K562 (cell line): ENCODE data around the gene FUT4. TPM values are rescaled to one million over a fixed set of nuclear protein-coding genes. Genes with fewer than 3 reads are reported as not detected.

Experiments used
- ATAC-seq: fragments of 200-7000 bp; cut with Tn5 transposase; 3 replicates; pipeline ENCODE4 v1.9.1; 2020; ENCODE audit warnings: moderate library complexity
- BruUV-seq: library from RNA; stranded (reverse); fragments of 400-500 nt; replicated peaks from 2 replicates; lab custom pipeline; 2021; lab: Mats Ljungman, UMichigan
- CTCF ChIA-PET: fragments of 300-600 bp; formaldehyde crosslinking; extraction: SDS; loops from one replicate; lab custom pipeline; 2021; ENCODE audit warnings: low intra/inter-chr PET ratio; lab: Yijun Ruan, JAX
- POLR2A ChIA-PET: fragments of 300-600, 350-650 bp; sonication (Branson Sonifier 250); formaldehyde crosslinking; extraction: SDS; loops from one replicate; lab custom pipeline; 2021; ENCODE audit warnings: antibody characterized with exemption, inconsistent platforms; lab: Yijun Ruan, JAX
- DNase-seq, 4 experiments: peaks; one replicate each; pipeline versions ENCODE4 v3.0.0 to v3.0.0-alpha.2; 2011 to 2018; ENCODE audit warnings: low spot score in 3 of 4, mixed read lengths in 3 of 4; ENCODE audit errors: extremely low read depth in 1 of 4
- FAIRE-seq: peaks from 2 replicates; lab custom pipeline; 2011; peaks lifted over from hg19 to GRCh38; lab: Jason Lieb, UNC
- H2AFZ ChIP-seq: 2 replicates; pipeline ENCODE4 v1.6.0; 2011; ENCODE audit warnings: low read depth, low read length, control low read depth, inconsistent platforms
- H3K27ac ChIP-seq: fragments of 200-600 bp; 3 replicates; pipeline ENCODE4 v1.8.0; 2011; ENCODE audit warnings: low read depth, mild to moderate bottlenecking, control low read depth, inconsistent platforms, low read length, moderate library complexity, mixed read lengths; ENCODE audit errors: extremely low read depth
- H3K27me3 ChIP-seq, 2 experiments: fragments of 300-600 bp in 1 of 2; 2 replicates in 1 of 2; 3 replicates in 1 of 2; pipeline versions ENCODE4 v1.6.0 to v1.8.0; 2011; ENCODE audit warnings: inconsistent platforms in 2 of 2, low read length in 2 of 2, mild to moderate bottlenecking in 1 of 2, mixed read lengths in 1 of 2, moderate library complexity in 1 of 2; ENCODE audit not compliant: control insufficient read depth in 2 of 2, insufficient read depth in 2 of 2
- H3K36me3 ChIP-seq: fragments of 300-600 bp; 3 replicates; pipeline ENCODE4 v1.8.0; 2011; ENCODE audit warnings: mild to moderate bottlenecking, low read length, inconsistent platforms; ENCODE audit not compliant: control insufficient read depth, insufficient read depth
- H3K4me1 ChIP-seq, 2 experiments: fragments of 200-600 bp in 1 of 2; replicated peaks in 1 of 2; 2 replicates in 1 of 2; 3 replicates in 1 of 2; pipeline versions ENCODE4 v1.5.1 to v1.8.0; 2011; ENCODE audit warnings: inconsistent platforms in 2 of 2, low read length in 2 of 2, mild to moderate bottlenecking in 1 of 2, mixed read lengths in 1 of 2, moderate library complexity in 1 of 2; ENCODE audit not compliant: control insufficient read depth in 2 of 2, insufficient read depth in 2 of 2
- H3K4me2 ChIP-seq: 2 replicates; pipeline ENCODE4 v1.6.1; 2011; ENCODE audit warnings: low read length, control low read depth, inconsistent platforms, mixed read lengths; ENCODE audit not compliant: insufficient read depth
- H3K4me3 ChIP-seq: fragments of 200-600 bp; sonication (generic), shearing (Covaris generic); 2 replicates; pipeline ENCODE4 v1.5.1; 2016; ENCODE audit warnings: control low read depth, inconsistent platforms
- H3K79me2 ChIP-seq: fragments of 200-600 bp; 3 replicates; pipeline ENCODE4 v1.8.0; 2011; ENCODE audit warnings: low read length, inconsistent platforms; ENCODE audit not compliant: control insufficient read depth, insufficient read depth
- H3K9ac ChIP-seq, 2 experiments: 2 replicates each; pipeline versions ENCODE4 v1.6.0 to v1.6.1; 2011; ENCODE audit warnings: low read depth in 2 of 2, low read length in 2 of 2, control low read depth in 1 of 2, inconsistent platforms in 1 of 2, mild to moderate bottlenecking in 1 of 2, mixed read lengths in 1 of 2; ENCODE audit not compliant: insufficient read depth in 1 of 2
- H3K9me1 ChIP-seq: one replicate; pipeline ENCODE4 v1.6.0; 2011; ENCODE audit warnings: inconsistent platforms, mild to moderate bottlenecking, low read length, moderate library complexity; ENCODE audit not compliant: control insufficient read depth, insufficient read depth
- H3K9me3 ChIP-seq: replicated peaks from 2 replicates; pipeline ENCODE4 v1.5.1; 2011; ENCODE audit warnings: low read depth, low read length, inconsistent platforms; ENCODE audit not compliant: control insufficient read depth, insufficient read depth
- H4K20me1 ChIP-seq: replicated peaks from 2 replicates; pipeline ENCODE4 v1.6.1; 2011; ENCODE audit warnings: low read length, inconsistent platforms, mixed read lengths; ENCODE audit not compliant: control insufficient read depth, insufficient read depth
- ADNP ChIP-seq: fragments of 200-800 bp; sonication (Bioruptor generic); IDR thresholded peaks from 2 replicates; pipeline ENCODE4 v1.6.1; 2016; ENCODE audit warnings: missing genetic modification characterization, missing compliant biosample characterization
- CC2D1A ChIP-seq: fragments of 450-650 bp; IDR thresholded peaks from 2 replicates; pipeline ENCODE4 v1.6.1; 2017; ENCODE audit warnings: mild to moderate bottlenecking
- CEBPG ChIP-seq, 3 experiments: fragments of 200-800 bp in 1 of 3; sonication (Bioruptor generic) in 1 of 3; sonication (generic) in 1 of 3; formaldehyde crosslinking in 1 of 3; IDR thresholded peaks in 2 of 3; conservative IDR thresholded peaks in 1 of 3; 2 replicates each; pipeline versions ENCODE4 v1.6.1 to v1.8.0; 2016 to 2022; ENCODE audit warnings: missing compliant biosample characterization in 2 of 3, missing genetic modification characterization in 2 of 3, mild to moderate bottlenecking in 1 of 3, missing genetic modification reagents in 1 of 3
- DMBX1 ChIP-seq: fragments of 250-450 bp; sonication (Bioruptor Pico); IDR thresholded peaks from 2 replicates; pipeline ENCODE4 v1.8.0; 2022; ENCODE audit warnings: inconsistent platforms, mild to moderate bottlenecking, moderate library complexity, borderline replicate concordance
- POLR2AphosphoS2 ChIP-seq: IDR thresholded peaks from 2 replicates; pipeline ENCODE4 v1.6.1; 2012; ENCODE audit warnings: low read length, improper control_type of control experiment
- XRCC4 ChIP-seq: IDR thresholded peaks from one replicate; pipeline ENCODE4 v1.6.1; 2011; ENCODE audit not compliant: insufficient read depth, insufficient read length; ENCODE audit errors: extremely low read depth
- ZBTB1 ChIP-seq: sonication (generic); formaldehyde crosslinking; IDR thresholded peaks from 2 replicates; pipeline ENCODE4 v1.8.1; 2023; ENCODE audit warnings: missing genetic modification reagents, low read depth, mild to moderate bottlenecking, borderline replicate concordance
- ZNF41 ChIP-seq: fragments of 250-450 bp; sonication (Bioruptor Pico); conservative IDR thresholded peaks from 2 replicates; pipeline ENCODE4 v1.4.0; 2020; ENCODE audit warnings: mild to moderate bottlenecking
- WGBS: fragments of 100-300 bp; shearing (Covaris generic); methylation state at CpG from one replicate; pipeline ENCODE4 v1.1.6; 2016; ENCODE audit warnings: low coverage, mixed read lengths; ENCODE audit not compliant: insufficient coverage; ENCODE audit errors: missing lambda C conversion rate; 5-methylcytosine and 5-hydroxymethylcytosine counted together
- in situ Hi-C: fragments of 300-500 bp; cut with MboI; formaldehyde crosslinking; loops from 4 replicates; pipeline ENCODE4 v1.15.0; 2018; ENCODE audit warnings: inconsistent platforms, mixed read lengths
- intact Hi-C: fragments of 100-400 bp; cut with micrococcal nuclease; formaldehyde crosslinking; loops from 2 replicates; pipeline ENCODE4 v1.14.2; 2022
- polyA plus RNA-seq, 8 experiments: library from polyadenylated mRNA; depleted of rRNA in 4 of 8; stranded (reverse) in 5 of 8; unstranded in 3 of 8; fragments of >200 nt; fragmentation: Nextera tagmentation in 2 of 8; fragmentation: Illumina TruSeq in 1 of 8; extraction: Ambion mirVana in 2 of 8; extraction: Trizol in 1 of 8; gene quantifications; 2 replicates each; pipeline versions ENCODE4 v1.2.1 to v1.2.3, GENCODE V29; 2011 to 2014; ENCODE audit warnings: inconsistent platforms in 1 of 8, missing spikeins in 1 of 8
- total RNA-seq, 7 experiments: library from RNA; depleted of rRNA in 6 of 7; stranded (reverse); fragments of >200 nt in 6 of 7; fragmentation: Illumina TruSeq in 2 of 7; extraction: Trizol in 2 of 7; gene quantifications; 2 replicates each; pipeline versions ENCODE4 v1.2.1 to v1.2.3, GENCODE V29; 2011 to 2021; ENCODE audit warnings: low replicate concordance in 1 of 7
- TF ChIP-seq, protein P1 (sequence below): fragments of 450-650 bp; IDR thresholded peaks from 2 replicates; pipeline ENCODE4 v1.6.1; 2016; ENCODE audit warnings: borderline replicate concordance
- TF ChIP-seq, protein P2 (sequence below): fragments of 250-450 bp; sonication (Bioruptor Pico); IDR thresholded peaks from 2 replicates; pipeline ENCODE4 v1.4.0; 2020
- TF ChIP-seq, protein P3 (sequence below): fragments of 250-450 bp; sonication (Bioruptor Pico); IDR thresholded peaks from 2 replicates; pipeline ENCODE4 v1.4.0; 2020; ENCODE audit warnings: mild to moderate bottlenecking
- TF ChIP-seq, protein P4 (sequence below), 2 experiments: fragments of 200-800 bp in 1 of 2; sonication (Bioruptor generic) in 1 of 2; sonication (generic) in 1 of 2; formaldehyde crosslinking in 1 of 2; IDR thresholded peaks in 1 of 2; conservative IDR thresholded peaks in 1 of 2; 2 replicates each; pipeline versions ENCODE4 v1.5.0 to v1.6.1; 2016 to 2020; ENCODE audit warnings: missing compliant biosample characterization in 1 of 2, missing genetic modification characterization in 1 of 2, missing genetic modification reagents in 1 of 2

FUT4 gene
- total and polyA plus RNA-seq, 9 of the 15 experiments (the other 6 are each of a cell fraction or from before 2014, with no cell fraction given): 1.1 to 8.9 (median 5.5) TPM

- Histone ChIP-seq H3K9me1 (no peaks in the 10 kb centered on the region), H3K36me3 (0 out of 3 replicates have a peak, but pooled peaks cover 3% of the 10 kb centered on the region), H2AFZ (no peak overlapping the region), H3K4me2 (no peak overlapping the region), H3K27me3 (no peaks in the 10 kb centered on the region; a peak in 2 of 5 replicates), H3K9ac (no peak overlapping the region), H3K4me3 (no peak overlapping the region), H4K20me1 (no peaks in the 10 kb centered on the region), H3K79me2 (peaks cover 4% of the 10 kb centered on the region; the same call in 1 of the 3 replicates), H3K9me3 (no peaks in the 10 kb centered on the region), H3K4me1 (peaks cover 0 to 4% of the 10 kb centered on the region in 2 experiments; a peak in 3 of 5 replicates), H3K27ac (no peak overlapping the region)
- WGBS: 19% methylated on average over 5 of the region's 5 CpGs
- intact Hi-C loops: no loop called here
- ATAC-seq (no peak), DNase-seq (no peak), FAIRE-seq (no peak)
- CTCF ChIA-PET: no interaction called here
- in situ Hi-C loops: no loop called here
- no TSS peak for BruUV-seq
- POLR2A ChIA-PET: interaction anchor here (0.6 kb wide), 1 partner anchor 1746 kb away, joined by 3 read pairs; no protein-coding TSS in a partner anchor
- no peak for TF ChIP-seq ZBTB1 (CRISPR knock-in tag)
- no peak for TF ChIP-seq POLR2AphosphoS2
- TF ChIP-seq CC2D1A: no peak
- TF ChIP-seq CEBPG (CRISPR knock-in tag; IDR thresholded peaks at IDR 0.05): no peak
- no peak for TF ChIP-seq CEBPG (tag; conservative IDR thresholded peaks at IDR 0.05 in 1 of 2, IDR thresholded peaks at IDR 0.05 in 1 of 2)
- no peak for TF ChIP-seq ZNF41 (CRISPR knock-in tag)
- TF ChIP-seq XRCC4: no peak
- no peak for TF ChIP-seq DMBX1 (CRISPR knock-in tag)
- TF ChIP-seq, protein P1, sequence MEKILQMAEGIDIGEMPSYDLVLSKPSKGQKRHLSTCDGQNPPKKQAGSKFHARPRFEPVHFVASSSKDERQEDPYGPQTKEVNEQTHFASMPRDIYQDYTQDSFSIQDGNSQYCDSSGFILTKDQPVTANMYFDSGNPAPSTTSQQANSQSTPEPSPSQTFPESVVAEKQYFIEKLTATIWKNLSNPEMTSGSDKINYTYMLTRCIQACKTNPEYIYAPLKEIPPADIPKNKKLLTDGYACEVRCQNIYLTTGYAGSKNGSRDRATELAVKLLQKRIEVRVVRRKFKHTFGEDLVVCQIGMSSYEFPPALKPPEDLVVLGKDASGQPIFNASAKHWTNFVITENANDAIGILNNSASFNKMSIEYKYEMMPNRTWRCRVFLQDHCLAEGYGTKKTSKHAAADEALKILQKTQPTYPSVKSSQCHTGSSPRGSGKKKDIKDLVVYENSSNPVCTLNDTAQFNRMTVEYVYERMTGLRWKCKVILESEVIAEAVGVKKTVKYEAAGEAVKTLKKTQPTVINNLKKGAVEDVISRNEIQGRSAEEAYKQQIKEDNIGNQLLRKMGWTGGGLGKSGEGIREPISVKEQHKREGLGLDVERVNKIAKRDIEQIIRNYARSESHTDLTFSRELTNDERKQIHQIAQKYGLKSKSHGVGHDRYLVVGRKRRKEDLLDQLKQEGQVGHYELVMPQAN: no peak
- TF ChIP-seq, protein P2, sequence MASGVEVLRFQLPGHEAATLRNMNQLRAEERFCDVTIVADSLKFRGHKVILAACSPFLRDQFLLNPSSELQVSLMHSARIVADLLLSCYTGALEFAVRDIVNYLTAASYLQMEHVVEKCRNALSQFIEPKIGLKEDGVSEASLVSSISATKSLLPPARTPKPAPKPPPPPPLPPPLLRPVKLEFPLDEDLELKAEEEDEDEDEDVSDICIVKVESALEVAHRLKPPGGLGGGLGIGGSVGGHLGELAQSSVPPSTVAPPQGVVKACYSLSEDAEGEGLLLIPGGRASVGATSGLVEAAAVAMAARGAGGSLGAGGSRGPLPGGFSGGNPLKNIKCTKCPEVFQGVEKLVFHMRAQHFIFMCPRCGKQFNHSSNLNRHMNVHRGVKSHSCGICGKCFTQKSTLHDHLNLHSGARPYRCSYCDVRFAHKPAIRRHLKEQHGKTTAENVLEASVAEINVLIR (CRISPR knock-in tag): no peak
- TF ChIP-seq, protein P3, sequence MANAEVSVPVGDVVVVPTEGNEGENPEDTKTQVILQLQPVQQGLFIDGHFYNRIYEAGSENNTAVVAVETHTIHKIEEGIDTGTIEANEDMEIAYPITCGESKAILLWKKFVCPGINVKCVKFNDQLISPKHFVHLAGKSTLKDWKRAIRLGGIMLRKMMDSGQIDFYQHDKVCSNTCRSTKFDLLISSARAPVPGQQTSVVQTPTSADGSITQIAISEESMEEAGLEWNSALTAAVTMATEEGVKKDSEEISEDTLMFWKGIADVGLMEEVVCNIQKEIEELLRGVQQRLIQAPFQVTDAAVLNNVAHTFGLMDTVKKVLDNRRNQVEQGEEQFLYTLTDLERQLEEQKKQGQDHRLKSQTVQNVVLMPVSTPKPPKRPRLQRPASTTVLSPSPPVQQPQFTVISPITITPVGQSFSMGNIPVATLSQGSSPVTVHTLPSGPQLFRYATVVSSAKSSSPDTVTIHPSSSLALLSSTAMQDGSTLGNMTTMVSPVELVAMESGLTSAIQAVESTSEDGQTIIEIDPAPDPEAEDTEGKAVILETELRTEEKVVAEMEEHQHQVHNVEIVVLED (CRISPR knock-in tag): no peak
- no peak for TF ChIP-seq ADNP (tag)
- TF ChIP-seq, protein P4, sequence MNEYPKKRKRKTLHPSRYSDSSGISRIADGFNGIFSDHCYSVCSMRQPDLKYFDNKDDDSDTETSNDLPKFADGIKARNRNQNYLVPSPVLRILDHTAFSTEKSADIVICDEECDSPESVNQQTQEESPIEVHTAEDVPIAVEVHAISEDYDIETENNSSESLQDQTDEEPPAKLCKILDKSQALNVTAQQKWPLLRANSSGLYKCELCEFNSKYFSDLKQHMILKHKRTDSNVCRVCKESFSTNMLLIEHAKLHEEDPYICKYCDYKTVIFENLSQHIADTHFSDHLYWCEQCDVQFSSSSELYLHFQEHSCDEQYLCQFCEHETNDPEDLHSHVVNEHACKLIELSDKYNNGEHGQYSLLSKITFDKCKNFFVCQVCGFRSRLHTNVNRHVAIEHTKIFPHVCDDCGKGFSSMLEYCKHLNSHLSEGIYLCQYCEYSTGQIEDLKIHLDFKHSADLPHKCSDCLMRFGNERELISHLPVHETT (CRISPR knock-in tag; conservative IDR thresholded peaks at IDR 0.05 in 1 of 2, IDR thresholded peaks at IDR 0.05 in 1 of 2): no peak
These were observed 32.6 kb downstream of the FUT4 start for GRCh38 chr11:94576306-94576705.
